Mesothelial cell of epicardium (in vitro differentiated cells): ENCODE data around the gene TCEAL8. TPM values are rescaled to one million over a fixed set of nuclear protein-coding genes. Genes with fewer than 3 reads are reported as not detected.

ENCODE experiments used
- DNase-seq, 2 experiments: peaks; one replicate each; pipeline ENCODE4 v3.0.0; 2021; ENCODE audit warnings: low spot score in 2 of 2; ENCODE audit not compliant: unreplicated experiment in 2 of 2
- H3K27ac Mint-ChIP-seq: 2 replicates; pipeline ENCODE4 v1.8.0; 2021; ENCODE audit warnings: mixed read lengths
- H3K27me3 Mint-ChIP-seq: 2 replicates; pipeline ENCODE4 v1.8.0; 2021; ENCODE audit warnings: low read depth, mixed read lengths
- H3K36me3 Mint-ChIP-seq: 2 replicates; pipeline ENCODE4 v1.8.0; 2021; ENCODE audit warnings: mixed read lengths
- H3K4me1 Mint-ChIP-seq: 2 replicates; pipeline ENCODE4 v1.8.0; 2021; ENCODE audit warnings: mixed read lengths
- H3K4me3 Mint-ChIP-seq: 2 replicates; pipeline ENCODE4 v1.8.0; 2021; ENCODE audit warnings: mild to moderate bottlenecking, moderate library complexity, mixed read lengths
- H3K9me3 Mint-ChIP-seq: 2 replicates; pipeline ENCODE4 v1.8.0; 2021; ENCODE audit warnings: mixed read lengths
- total RNA-seq: library from RNA; stranded (reverse); gene quantifications from 3 replicates; pipeline ENCODE4 v1.2.1, GENCODE V29; 2021
- TF ChIP-seq, protein P1 (sequence below): fragments of 200-600 bp; sonication (generic); IDR thresholded peaks from one replicate; pipeline ENCODE4 v1.5.0; 2021; ENCODE audit warnings: antibody characterized with exemption; ENCODE audit not compliant: unreplicated experiment

The TCEAL8 gene
- total RNA-seq, 1 donor from 2014 or later, result 71.0 TPM

DNA sequence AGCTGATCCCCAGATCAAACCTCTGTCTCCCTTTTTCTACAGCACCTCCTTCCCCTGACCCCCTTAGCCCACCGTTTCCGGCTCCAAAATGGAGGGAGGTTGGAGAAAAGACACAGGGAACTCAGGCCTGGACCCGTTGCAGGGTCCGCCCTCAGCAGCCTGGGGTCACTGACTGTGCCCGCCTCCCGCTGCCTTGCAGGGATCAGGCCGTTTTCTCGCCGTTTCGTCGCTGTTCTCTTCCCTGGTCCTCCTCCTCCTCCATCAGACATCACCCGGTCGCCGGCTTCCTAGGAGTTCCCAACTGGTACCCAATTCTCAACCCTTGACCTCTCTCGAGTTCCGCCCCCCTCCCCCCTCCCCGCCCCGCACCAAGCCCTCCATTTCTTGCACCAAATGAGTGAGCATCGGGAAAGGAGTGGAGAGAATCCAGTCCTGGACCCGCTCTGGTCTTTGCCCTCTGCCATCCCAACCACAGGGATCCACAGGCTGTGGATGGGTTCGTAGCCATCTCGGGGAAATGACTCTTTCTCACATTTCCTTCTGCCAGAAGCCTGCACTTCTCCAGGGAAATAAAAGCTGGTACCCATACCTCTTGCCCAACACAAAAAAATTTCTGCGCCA lies 21.1 kb upstream of the TCEAL8 start:
- no peak for DNase-seq
- Mint-ChIP-seq H3K27me3 (peaks cover 10% of the 10 kb centered on the region), H3K9me3 (peaks cover 37% of the 10 kb centered on the region), H3K27ac (no peak overlapping the region), H3K4me3 (no peak overlapping the region), H3K36me3 (no peaks in the 10 kb centered on the region), H3K4me1 (no peaks in the 10 kb centered on the region)
- TF ChIP-seq, protein P1, sequence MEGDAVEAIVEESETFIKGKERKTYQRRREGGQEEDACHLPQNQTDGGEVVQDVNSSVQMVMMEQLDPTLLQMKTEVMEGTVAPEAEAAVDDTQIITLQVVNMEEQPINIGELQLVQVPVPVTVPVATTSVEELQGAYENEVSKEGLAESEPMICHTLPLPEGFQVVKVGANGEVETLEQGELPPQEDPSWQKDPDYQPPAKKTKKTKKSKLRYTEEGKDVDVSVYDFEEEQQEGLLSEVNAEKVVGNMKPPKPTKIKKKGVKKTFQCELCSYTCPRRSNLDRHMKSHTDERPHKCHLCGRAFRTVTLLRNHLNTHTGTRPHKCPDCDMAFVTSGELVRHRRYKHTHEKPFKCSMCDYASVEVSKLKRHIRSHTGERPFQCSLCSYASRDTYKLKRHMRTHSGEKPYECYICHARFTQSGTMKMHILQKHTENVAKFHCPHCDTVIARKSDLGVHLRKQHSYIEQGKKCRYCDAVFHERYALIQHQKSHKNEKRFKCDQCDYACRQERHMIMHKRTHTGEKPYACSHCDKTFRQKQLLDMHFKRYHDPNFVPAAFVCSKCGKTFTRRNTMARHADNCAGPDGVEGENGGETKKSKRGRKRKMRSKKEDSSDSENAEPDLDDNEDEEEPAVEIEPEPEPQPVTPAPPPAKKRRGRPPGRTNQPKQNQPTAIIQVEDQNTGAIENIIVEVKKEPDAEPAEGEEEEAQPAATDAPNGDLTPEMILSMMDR, result no peak

- Mint-ChIP-seq H3K27me3 (peaks cover 10% of the 10 kb centered on the region), H3K4me3 (no peak overlapping the region), H3K4me1 (no peaks in the 10 kb centered on the region), H3K9me3 (peaks cover 25% of the 10 kb centered on the region), H3K27ac (no peak overlapping the region), H3K36me3 (no peaks in the 10 kb centered on the region)
- TF ChIP-seq, protein P1, result no peak
- no peak for DNase-seq
Observed at GRCh38 chrX:103274284-103274683, 19.3 kb upstream of the TCEAL8 start.

DNA sequence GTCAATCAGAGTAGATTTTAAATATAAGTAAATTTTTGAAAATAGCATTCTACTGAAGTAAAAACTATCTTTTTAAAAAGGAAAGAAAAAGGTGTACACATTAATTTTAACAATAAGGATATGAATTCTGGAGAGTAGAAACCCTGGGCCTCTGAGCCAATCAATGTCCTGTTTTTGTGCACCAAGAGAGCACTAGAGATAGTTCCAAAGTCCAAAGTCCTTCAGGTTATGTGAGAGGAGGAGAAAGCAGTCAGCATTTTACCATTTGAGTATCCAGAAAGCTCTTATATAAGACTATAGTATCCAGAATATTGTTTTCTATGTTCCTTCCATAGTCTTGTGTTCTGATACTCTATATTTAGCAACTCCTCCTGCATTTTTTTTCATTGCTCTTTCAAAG lies 3.3 kb upstream of the TCEAL8 start:
- H3K4me1 Mint-ChIP-seq, result peaks cover 13% of the 10 kb centered on the region
- peaks cover 3% of the 10 kb centered on the region for H3K36me3 Mint-ChIP-seq
- no peak overlapping the region for H3K27ac Mint-ChIP-seq
- H3K4me3 Mint-ChIP-seq, result no peak overlapping the region
- peaks cover 2% of the 10 kb centered on the region for H3K27me3 Mint-ChIP-seq
- DNase-seq, result no peak
- TF ChIP-seq, protein P1, result no peak
- peaks cover 34% of the 10 kb centered on the region for H3K9me3 Mint-ChIP-seq

DNA sequence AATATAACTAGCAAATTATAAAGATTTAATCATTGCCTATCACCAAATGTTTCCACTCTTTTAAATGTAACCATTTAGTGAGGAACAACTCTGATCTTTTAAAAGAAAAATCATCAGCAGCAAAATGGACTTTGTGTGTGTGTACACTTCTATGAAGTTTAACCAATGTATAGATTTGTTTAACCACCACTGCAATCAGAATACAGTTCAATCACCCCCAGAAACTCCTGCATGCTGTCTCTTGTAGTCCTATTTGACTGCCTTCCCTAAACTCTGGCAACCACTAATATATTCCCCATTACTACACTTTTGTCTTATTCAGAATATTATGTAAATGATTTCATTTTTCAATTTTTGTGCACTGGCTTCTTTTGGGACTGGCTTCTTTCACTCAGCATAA lies 1.7 kb upstream of the TCEAL8 start:
- H3K4me3 Mint-ChIP-seq, result no peak overlapping the region
- TF ChIP-seq, protein P1, result no peak
- no peak for DNase-seq
- H3K4me1 Mint-ChIP-seq, result peaks cover 19% of the 10 kb centered on the region
- no peaks in the 10 kb centered on the region for H3K27me3 Mint-ChIP-seq
- H3K27ac Mint-ChIP-seq, result no peak overlapping the region
- peaks cover 24% of the 10 kb centered on the region for H3K9me3 Mint-ChIP-seq
- peaks cover 3% of the 10 kb centered on the region for H3K36me3 Mint-ChIP-seq

DNA sequence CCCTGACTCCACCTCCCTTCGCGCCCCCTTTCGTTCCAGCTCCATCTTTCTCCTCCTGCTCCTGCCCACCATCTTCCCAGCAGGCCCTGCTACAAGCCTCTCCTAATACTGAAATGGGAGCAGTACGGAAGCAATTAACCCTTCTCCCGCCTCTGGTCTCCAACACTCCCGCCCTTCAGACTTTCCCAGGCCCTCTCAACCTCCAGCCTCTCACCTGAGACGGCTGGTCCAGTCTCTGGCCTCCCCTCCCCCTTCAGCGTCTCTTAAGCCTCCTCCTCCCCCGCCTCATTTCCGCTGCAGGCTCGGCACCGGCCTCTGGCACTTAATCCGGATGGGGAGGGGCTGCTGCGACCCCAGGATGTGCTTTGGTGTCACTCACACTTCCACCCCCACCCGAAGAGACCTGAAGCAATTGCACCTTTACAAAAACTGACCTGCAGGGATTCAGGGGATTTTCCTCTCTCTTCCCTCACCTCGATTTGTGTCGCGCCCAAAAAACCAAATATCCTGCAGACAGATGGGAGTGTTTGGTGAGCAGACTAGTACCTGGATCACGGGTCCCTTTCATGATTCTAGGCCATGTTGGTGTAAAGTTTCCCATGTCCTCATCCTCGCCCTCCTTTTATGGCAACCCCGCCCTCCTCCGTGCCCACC lies 657 bp downstream of the TCEAL8 start:
- H3K4me1 Mint-ChIP-seq, result peaks cover 29% of the 10 kb centered on the region
- peak overlapping the region; percentile 97 for H3K27ac Mint-ChIP-seq
- DNase-seq, result no peak
- peaks cover 3% of the 10 kb centered on the region for H3K36me3 Mint-ChIP-seq
- H3K27me3 Mint-ChIP-seq, result no peaks in the 10 kb centered on the region
- H3K4me3 Mint-ChIP-seq, result peak overlapping the region; percentile 89
- TF ChIP-seq, protein P1, result no peak
- H3K9me3 Mint-ChIP-seq, result peaks cover 19% of the 10 kb centered on the region
